ENCODE measurements around the gene PRRT3. TPM values are rescaled to one million over a fixed set of nuclear protein-coding genes. Genes with fewer than 3 reads are reported as not detected.
A peak's percentile ranks its signal among the peaks of the same experiment; 100 is the strongest.

The PRRT3 gene
- total and polyA plus RNA-seq, 9 of the 15 experiments (the other 6 are each of a cell fraction or from before 2014, with no cell fraction given), result 0.06 to 1.9 (median 1.2) TPM

- TF ChIP-seq ZNF174 (CRISPR knock-in tag; IDR thresholded peaks at IDR 0.05) (no peak), ZC3H11A (IDR thresholded peaks at IDR 0.05; ENCODE audit: low read depth, low read length) (no peak), MCM3 (IDR thresholded peaks at IDR 0.05) (no peak), ZNF561 (CRISPR knock-in tag; conservative IDR thresholded peaks at IDR 0.05) (no peak), HSF4 (CRISPR knock-in tag; IDR thresholded peaks at IDR 0.05; ENCODE audit: borderline replicate concordance) (no peak), ZNF717 (CRISPR knock-in tag; IDR thresholded peaks at IDR 0.05) (no peak), SREBF1 (IDR thresholded peaks at IDR 0.05; ENCODE audit: borderline replicate concordance, low read depth, low read length) (no peak), NR1H2 (CRISPR knock-in tag; IDR thresholded peaks at IDR 0.05) (peak; percentile 67; the same call in 1 of the 2 replicates), PTBP1 (IDR thresholded peaks at IDR 0.05; ENCODE audit: low read depth, low read length) (no peak), ZFP1 (CRISPR knock-in tag; IDR thresholded peaks at IDR 0.05) (no peak), ARHGAP35 (IDR thresholded peaks at IDR 0.05; ENCODE audit: partially characterized antibody) (no peak), CHD7 (IDR thresholded peaks at IDR 0.05; ENCODE audit: low read depth, low read length) (no peak), SREBF2 (CRISPR knock-in tag; IDR thresholded peaks at IDR 0.05) (no peak), POLR3A (IDR thresholded peaks at IDR 0.05; ENCODE audit: borderline replicate concordance, extremely low read depth, insufficient read depth, insufficient read length) (no peak)
- TF ChIP-seq, protein P1, sequence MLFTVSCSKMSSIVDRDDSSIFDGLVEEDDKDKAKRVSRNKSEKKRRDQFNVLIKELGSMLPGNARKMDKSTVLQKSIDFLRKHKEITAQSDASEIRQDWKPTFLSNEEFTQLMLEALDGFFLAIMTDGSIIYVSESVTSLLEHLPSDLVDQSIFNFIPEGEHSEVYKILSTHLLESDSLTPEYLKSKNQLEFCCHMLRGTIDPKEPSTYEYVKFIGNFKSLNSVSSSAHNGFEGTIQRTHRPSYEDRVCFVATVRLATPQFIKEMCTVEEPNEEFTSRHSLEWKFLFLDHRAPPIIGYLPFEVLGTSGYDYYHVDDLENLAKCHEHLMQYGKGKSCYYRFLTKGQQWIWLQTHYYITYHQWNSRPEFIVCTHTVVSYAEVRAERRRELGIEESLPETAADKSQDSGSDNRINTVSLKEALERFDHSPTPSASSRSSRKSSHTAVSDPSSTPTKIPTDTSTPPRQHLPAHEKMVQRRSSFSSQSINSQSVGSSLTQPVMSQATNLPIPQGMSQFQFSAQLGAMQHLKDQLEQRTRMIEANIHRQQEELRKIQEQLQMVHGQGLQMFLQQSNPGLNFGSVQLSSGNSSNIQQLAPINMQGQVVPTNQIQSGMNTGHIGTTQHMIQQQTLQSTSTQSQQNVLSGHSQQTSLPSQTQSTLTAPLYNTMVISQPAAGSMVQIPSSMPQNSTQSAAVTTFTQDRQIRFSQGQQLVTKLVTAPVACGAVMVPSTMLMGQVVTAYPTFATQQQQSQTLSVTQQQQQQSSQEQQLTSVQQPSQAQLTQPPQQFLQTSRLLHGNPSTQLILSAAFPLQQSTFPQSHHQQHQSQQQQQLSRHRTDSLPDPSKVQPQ (CRISPR knock-in tag; IDR thresholded peaks at IDR 0.05; ENCODE audit: borderline replicate concordance), result no peak
Observed at GRCh38 chr3:9932843-9933560, 19.2 kb downstream of the PRRT3 start (continued).

Data from K562 (cell line).